HCT116 (cell line): Measurements from ENCODE around the gene PPM1H. TPM values are rescaled to one million over a fixed set of nuclear protein-coding genes. Genes with fewer than 3 reads are reported as not detected.
"Not testable (repeated sequence)": the region's sequence is repeated elsewhere in the genome, so short reads cannot be mapped to it uniquely, and the experiment has no call there.

Experiments
- ATAC-seq: fragments of 200-7000 bp; cut with Tn5 transposase; 2 replicates; pipeline ENCODE4 v1.9.1; 2020; ENCODE audit warnings: mild to moderate bottlenecking, moderate library complexity
- BruUV-seq: library from RNA; stranded (reverse); fragments of 400-500 nt; replicated peaks from 2 replicates; lab custom pipeline; 2021; lab: Mats Ljungman, UMichigan
- CTCF ChIA-PET: fragments of 300-600 bp; sonication (Branson Sonifier 250); formaldehyde crosslinking; loops from one replicate; lab custom pipeline; 2021; ENCODE audit warnings: antibody characterized with exemption; lab: Charles Lee
- POLR2A ChIA-PET: fragments of 300-600, 350-600 bp; sonication (Branson Sonifier 250); formaldehyde crosslinking; loops from one replicate; lab custom pipeline; 2021; ENCODE audit warnings: antibody characterized with exemption; lab: Charles Lee
- RAD21 ChIA-PET, 2 experiments: fragments of 300-600 bp; sonication (Branson Sonifier 250); formaldehyde crosslinking; loops; one replicate each; lab custom pipeline; 2023; ENCODE audit warnings: low total read pairs in 2 of 2; ENCODE audit not compliant: uncharacterized antibody in 2 of 2, unreplicated experiment in 2 of 2, low non-redundant PET in 1 of 2; lab: Charles Lee
- DNase-seq: peaks from one replicate; pipeline ENCODE4 v3.0.0-alpha.2; 2010; ENCODE audit warnings: low read depth, low spot score
- H2AFZ ChIP-seq: fragments of 200-600 bp; shearing (Covaris generic), sonication (generic); 2 replicates; pipeline ENCODE4 v1.6.1; 2017; ENCODE audit warnings: low read depth, mixed run types, mixed read lengths, antibody characterized with exemption, low read length; ENCODE audit not compliant: poor library complexity, severe bottlenecking
- H3K27ac ChIP-seq: 2 replicates; pipeline ENCODE4 v1.5.1; 2012; ENCODE audit warnings: low read depth, low read length
- H3K27me3 ChIP-seq: fragments of 200-600 bp; sonication (generic); 2 replicates; pipeline ENCODE4 v1.6.1; 2016; ENCODE audit warnings: mixed run types, low read length, mixed read lengths; ENCODE audit not compliant: insufficient read depth
- H3K36me3 ChIP-seq, 2 experiments: fragments of 200-500 bp in 1 of 2; fragments of 200-600 bp in 1 of 2; sonication (Bioruptor generic) in 1 of 2; sonication (generic) in 1 of 2; 2 replicates each; pipeline versions ENCODE4 v1.5.1 to v1.6.1; 2014 to 2016; ENCODE audit warnings: low read length in 2 of 2, inconsistent platforms in 1 of 2, mixed read lengths in 1 of 2, mixed run types in 1 of 2; ENCODE audit not compliant: insufficient read depth in 2 of 2, control insufficient read depth in 1 of 2
- H3K4me1 ChIP-seq, 2 experiments: fragments of 200-600 bp in 1 of 2; sonication (generic) in 1 of 2; 2 replicates each; pipeline versions ENCODE4 v1.5.1 to v1.6.1; 2012 to 2017; ENCODE audit warnings: low read length in 2 of 2, inconsistent platforms in 1 of 2, mild to moderate bottlenecking in 1 of 2, mixed read lengths in 1 of 2, mixed run types in 1 of 2, moderate library complexity in 1 of 2; ENCODE audit not compliant: insufficient read depth in 2 of 2, control insufficient read depth in 1 of 2
- H3K4me2 ChIP-seq: fragments of 200-600 bp; sonication (generic); 2 replicates; pipeline ENCODE4 v1.6.1; 2017; ENCODE audit warnings: mixed run types, low read length, mixed read lengths
- H3K4me3 ChIP-seq, 2 experiments: fragments of 200-600 bp in 1 of 2; sonication (generic) in 1 of 2; replicated peaks in 1 of 2; 2 replicates each; pipeline ENCODE4 v1.5.1; 2011 to 2016; ENCODE audit warnings: low read length in 2 of 2, control low read depth in 1 of 2, low read depth in 1 of 2, mild to moderate bottlenecking in 1 of 2, mixed read lengths in 1 of 2, mixed run types in 1 of 2
- H3K79me2 ChIP-seq: fragments of 200-600 bp; sonication (generic); 2 replicates; pipeline ENCODE4 v1.6.1; 2017; ENCODE audit warnings: mild to moderate bottlenecking, mixed run types, low read length, moderate library complexity, mixed read lengths; ENCODE audit not compliant: insufficient read depth
- H3K9ac ChIP-seq: fragments of 200-600 bp; sonication (generic); 2 replicates; pipeline ENCODE4 v1.6.1; 2016; ENCODE audit warnings: low read length, mixed read lengths
- H3K9me2 ChIP-seq: fragments of 200-600 bp; sonication (generic), shearing (Covaris generic); 2 replicates; pipeline ENCODE4 v1.6.1; 2017; ENCODE audit warnings: mixed run types, mild to moderate bottlenecking, moderate library complexity; ENCODE audit not compliant: insufficient read depth
- H3K9me3 ChIP-seq, 2 experiments: fragments of 200-500 bp in 1 of 2; fragments of 200-600 bp in 1 of 2; sonication (Bioruptor generic) in 1 of 2; sonication (generic) in 1 of 2; 2 replicates each; pipeline ENCODE4 v1.6.1; 2014 to 2017; ENCODE audit warnings: low read length in 2 of 2, mixed read lengths in 2 of 2, inconsistent platforms in 1 of 2, low read depth in 1 of 2, mild to moderate bottlenecking in 1 of 2, mixed run types in 1 of 2, moderate library complexity in 1 of 2; ENCODE audit not compliant: control insufficient read depth in 1 of 2, insufficient read depth in 1 of 2
- H4K20me1 ChIP-seq: fragments of 200-600 bp; sonication (generic), shearing (Covaris generic); 2 replicates; pipeline ENCODE4 v1.6.1; 2017; ENCODE audit warnings: mixed run types, mild to moderate bottlenecking, moderate library complexity; ENCODE audit not compliant: insufficient read depth
- CBX3 ChIP-seq: IDR thresholded peaks from 2 replicates; pipeline ENCODE4 v1.6.1; 2012; ENCODE audit warnings: low read depth
- ELF1 ChIP-seq: IDR thresholded peaks from 2 replicates; pipeline ENCODE4 v1.6.1; 2012; ENCODE audit warnings: low read depth, borderline replicate concordance
- EZH2phosphoT487 ChIP-seq: fragments of 200-600 bp; IDR thresholded peaks from 2 replicates; pipeline ENCODE4 v1.6.1; 2018; ENCODE audit warnings: antibody characterized with exemption, borderline replicate concordance
- POLR2AphosphoS5 ChIP-seq: IDR thresholded peaks from 2 replicates; pipeline ENCODE4 v1.6.1; 2011; ENCODE audit warnings: mild to moderate bottlenecking, low read depth, low read length, moderate library complexity
- intact Hi-C: fragments of 100-400 bp; cut with micrococcal nuclease; formaldehyde crosslinking; loops from 2 replicates; pipeline ENCODE4 v1.10.0; 2022
- total RNA-seq: library from RNA; stranded (reverse); gene quantifications from one replicate; pipeline ENCODE4 v1.2.1, GENCODE V29; 2021; ENCODE audit not compliant: unreplicated experiment
- TF ChIP-seq, protein P1 (sequence below): IDR thresholded peaks from 2 replicates; pipeline ENCODE4 v1.6.1; 2012
- TF ChIP-seq, protein P2 (sequence below): IDR thresholded peaks from 2 replicates; pipeline ENCODE4 v1.6.1; 2012; ENCODE audit warnings: low read depth
- TF ChIP-seq, protein P3 (sequence below): IDR thresholded peaks from 2 replicates; pipeline ENCODE4 v1.6.1; 2011; ENCODE audit warnings: mild to moderate bottlenecking, low read length, moderate library complexity; ENCODE audit not compliant: insufficient replicate concordance; ENCODE audit errors: extremely low read depth

Gene PPM1H
- total RNA-seq, 1 experiment from 2014 or later: 8.0 TPM

DNA sequence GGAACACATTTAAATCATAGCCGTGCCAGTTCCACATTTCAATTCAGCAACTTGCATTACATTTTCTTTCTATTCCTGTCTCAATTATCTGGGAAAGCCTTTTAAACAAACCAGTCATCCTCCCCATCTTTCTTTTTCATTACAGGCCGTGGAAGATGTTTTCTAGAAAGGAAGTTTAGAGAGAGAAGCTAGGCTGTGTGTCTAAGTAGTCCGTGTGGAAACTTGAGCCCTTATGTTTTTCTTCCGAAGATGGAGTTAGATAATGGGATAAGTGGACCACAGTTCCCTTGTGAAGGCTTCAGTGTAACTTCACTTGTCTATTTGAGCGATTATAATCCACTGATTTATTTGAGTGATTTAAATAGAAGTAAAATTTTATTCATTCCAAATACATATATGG, 12.4 kb upstream of the PPM1H start (continued):
- TF ChIP-seq, protein P1, sequence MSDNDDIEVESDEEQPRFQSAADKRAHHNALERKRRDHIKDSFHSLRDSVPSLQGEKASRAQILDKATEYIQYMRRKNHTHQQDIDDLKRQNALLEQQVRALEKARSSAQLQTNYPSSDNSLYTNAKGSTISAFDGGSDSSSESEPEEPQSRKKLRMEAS: no peak

DNA sequence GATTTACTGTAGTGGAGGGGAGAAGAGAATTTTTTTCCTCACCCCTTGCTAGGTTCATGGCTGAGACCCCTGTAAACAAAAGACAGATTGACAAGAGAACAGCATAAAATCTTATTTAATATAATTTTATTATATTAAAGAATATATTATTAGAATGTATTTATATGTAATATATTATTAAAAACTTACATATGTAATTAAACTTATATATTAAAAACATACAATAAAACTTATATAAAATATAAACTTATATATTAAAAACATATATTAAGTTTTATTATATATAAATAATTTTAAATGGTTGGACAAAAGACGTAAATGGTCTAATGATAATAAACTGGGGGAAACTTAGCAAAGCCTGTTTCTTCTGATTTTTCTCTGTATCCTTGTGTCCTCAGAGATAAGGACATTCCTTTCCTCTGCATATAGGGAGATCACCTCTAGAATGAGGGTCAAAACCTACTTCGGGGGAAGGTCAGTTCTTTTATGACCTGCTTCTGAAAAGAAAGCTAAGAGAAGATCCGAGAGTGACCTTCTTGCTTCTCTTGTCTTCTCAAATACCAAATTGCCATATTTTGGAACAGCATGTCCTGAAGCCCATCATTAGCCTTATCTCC, 8.9 kb upstream of the PPM1H start:
- no peak for ATAC-seq
- Histone ChIP-seq H3K27me3 (0 out of 2 replicates have a peak, but pooled peaks cover 4% of the 10 kb centered on the region), H4K20me1 (no peaks in the 10 kb centered on the region), H3K4me1 (no peaks in the 10 kb centered on the region), H3K36me3 (no peaks in the 10 kb centered on the region), H3K79me2 (no peaks in the 10 kb centered on the region), H3K9me2 (no peaks in the 10 kb centered on the region), H3K27ac (no peak overlapping the region), H3K4me2 (no peak overlapping the region), H3K9ac (no peak overlapping the region), H3K9me3 (no peaks in the 10 kb centered on the region), H3K4me3 (no peak overlapping the region), H2AFZ (no peak overlapping the region)
- BruUV-seq: no TSS peak
- TF ChIP-seq EZH2phosphoT487: no peak
- TF ChIP-seq, protein P1: no peak
- TF ChIP-seq POLR2AphosphoS5: no peak
- TF ChIP-seq CBX3: no peak
- TF ChIP-seq ELF1: no peak
- TF ChIP-seq, protein P2, sequence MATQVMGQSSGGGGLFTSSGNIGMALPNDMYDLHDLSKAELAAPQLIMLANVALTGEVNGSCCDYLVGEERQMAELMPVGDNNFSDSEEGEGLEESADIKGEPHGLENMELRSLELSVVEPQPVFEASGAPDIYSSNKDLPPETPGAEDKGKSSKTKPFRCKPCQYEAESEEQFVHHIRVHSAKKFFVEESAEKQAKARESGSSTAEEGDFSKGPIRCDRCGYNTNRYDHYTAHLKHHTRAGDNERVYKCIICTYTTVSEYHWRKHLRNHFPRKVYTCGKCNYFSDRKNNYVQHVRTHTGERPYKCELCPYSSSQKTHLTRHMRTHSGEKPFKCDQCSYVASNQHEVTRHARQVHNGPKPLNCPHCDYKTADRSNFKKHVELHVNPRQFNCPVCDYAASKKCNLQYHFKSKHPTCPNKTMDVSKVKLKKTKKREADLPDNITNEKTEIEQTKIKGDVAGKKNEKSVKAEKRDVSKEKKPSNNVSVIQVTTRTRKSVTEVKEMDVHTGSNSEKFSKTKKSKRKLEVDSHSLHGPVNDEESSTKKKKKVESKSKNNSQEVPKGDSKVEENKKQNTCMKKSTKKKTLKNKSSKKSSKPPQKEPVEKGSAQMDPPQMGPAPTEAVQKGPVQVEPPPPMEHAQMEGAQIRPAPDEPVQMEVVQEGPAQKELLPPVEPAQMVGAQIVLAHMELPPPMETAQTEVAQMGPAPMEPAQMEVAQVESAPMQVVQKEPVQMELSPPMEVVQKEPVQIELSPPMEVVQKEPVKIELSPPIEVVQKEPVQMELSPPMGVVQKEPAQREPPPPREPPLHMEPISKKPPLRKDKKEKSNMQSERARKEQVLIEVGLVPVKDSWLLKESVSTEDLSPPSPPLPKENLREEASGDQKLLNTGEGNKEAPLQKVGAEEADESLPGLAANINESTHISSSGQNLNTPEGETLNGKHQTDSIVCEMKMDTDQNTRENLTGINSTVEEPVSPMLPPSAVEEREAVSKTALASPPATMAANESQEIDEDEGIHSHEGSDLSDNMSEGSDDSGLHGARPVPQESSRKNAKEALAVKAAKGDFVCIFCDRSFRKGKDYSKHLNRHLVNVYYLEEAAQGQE: no peak
- TF ChIP-seq, protein P3, sequence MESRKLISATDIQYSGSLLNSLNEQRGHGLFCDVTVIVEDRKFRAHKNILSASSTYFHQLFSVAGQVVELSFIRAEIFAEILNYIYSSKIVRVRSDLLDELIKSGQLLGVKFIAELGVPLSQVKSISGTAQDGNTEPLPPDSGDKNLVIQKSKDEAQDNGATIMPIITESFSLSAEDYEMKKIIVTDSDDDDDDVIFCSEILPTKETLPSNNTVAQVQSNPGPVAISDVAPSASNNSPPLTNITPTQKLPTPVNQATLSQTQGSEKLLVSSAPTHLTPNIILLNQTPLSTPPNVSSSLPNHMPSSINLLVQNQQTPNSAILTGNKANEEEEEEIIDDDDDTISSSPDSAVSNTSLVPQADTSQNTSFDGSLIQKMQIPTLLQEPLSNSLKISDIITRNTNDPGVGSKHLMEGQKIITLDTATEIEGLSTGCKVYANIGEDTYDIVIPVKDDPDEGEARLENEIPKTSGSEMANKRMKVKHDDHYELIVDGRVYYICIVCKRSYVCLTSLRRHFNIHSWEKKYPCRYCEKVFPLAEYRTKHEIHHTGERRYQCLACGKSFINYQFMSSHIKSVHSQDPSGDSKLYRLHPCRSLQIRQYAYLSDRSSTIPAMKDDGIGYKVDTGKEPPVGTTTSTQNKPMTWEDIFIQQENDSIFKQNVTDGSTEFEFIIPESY: no peak
- POLR2A ChIA-PET: no interaction called here
- CTCF ChIA-PET: interaction anchor here (0.9 to 1.0 kb wide), 2 partner anchors 9 to 10 kb away, joined by 3 read pairs; partner anchors contain the start of gene PPM1H
- DNase-seq: no peak
- RAD21 ChIA-PET: no interaction called here
- intact Hi-C loops: no loop called here

DNA sequence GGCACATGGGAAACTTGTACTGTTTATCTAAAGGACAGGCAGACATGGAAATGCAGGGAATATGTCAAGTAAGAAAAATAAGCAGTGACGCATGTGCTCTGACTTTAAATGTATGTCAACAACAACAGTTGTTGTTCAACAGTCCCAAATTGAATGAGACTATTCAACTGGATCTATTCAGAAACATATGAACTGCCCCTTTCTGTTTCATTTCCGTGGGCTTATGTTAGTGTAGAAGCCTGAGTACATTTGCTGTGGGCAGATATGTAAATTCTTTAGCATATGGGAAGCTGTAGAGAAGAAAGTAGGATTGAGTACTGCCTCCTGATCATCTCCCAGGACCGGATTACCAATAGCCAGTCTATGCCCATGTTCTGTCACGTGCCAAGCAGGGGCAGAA, 7.4 kb upstream of the PPM1H start:
- H3K9me3 ChIP-seq, H3K79me2 ChIP-seq, POLR2A ChIA-PET, RAD21 ChIA-PET, H4K20me1 ChIP-seq, H3K36me3 ChIP-seq, H3K4me2 ChIP-seq, H3K9me2 ChIP-seq, BruUV-seq, intact Hi-C loops, DNase-seq, H3K27me3 ChIP-seq, CTCF ChIA-PET, H3K4me1 ChIP-seq, H3K9ac ChIP-seq, H3K27ac ChIP-seq, H2AFZ ChIP-seq, H3K4me3 ChIP-seq, ATAC-seq: not testable (repeated sequence)
